Keratinocyte (primary cell): ENCODE measurements around the gene ABHD18. TPM values are rescaled to one million over a fixed set of nuclear protein-coding genes. Genes with fewer than 3 reads are reported as not detected.

Source experiments
- DNase-seq: peaks from one replicate; pipeline ENCODE4 v3.0.0-alpha.2; 2011; ENCODE audit warnings: low read depth, missing footprints, low spot score
- FAIRE-seq: peaks from 2 replicates; lab custom pipeline; 2011; peaks lifted over from hg19 to GRCh38; lab: Jason Lieb, UNC
- H2AFZ ChIP-seq: 2 replicates; pipeline ENCODE4 v1.6.0; 2012; ENCODE audit warnings: low read length, control low read depth, inconsistent platforms; ENCODE audit not compliant: control insufficient read depth
- H3K27ac ChIP-seq: 2 replicates; pipeline ENCODE4 v1.5.1; 2011; ENCODE audit warnings: low read length; ENCODE audit not compliant: control insufficient read depth, insufficient read depth
- H3K27me3 ChIP-seq: 3 replicates; pipeline ENCODE4 v1.6.0; 2011; ENCODE audit warnings: low read length; ENCODE audit not compliant: control insufficient read depth, insufficient read depth; ENCODE audit errors: extremely low read depth
- H3K36me3 ChIP-seq, 2 experiments: 2 replicates in 1 of 2; 3 replicates in 1 of 2; pipeline ENCODE4 v1.5.1; 2011; ENCODE audit warnings: low read length in 2 of 2, mild to moderate bottlenecking in 1 of 2; ENCODE audit not compliant: control insufficient read depth in 2 of 2, insufficient read depth in 2 of 2; ENCODE audit errors: extremely low read depth in 1 of 2
- H3K4me1 ChIP-seq: 3 replicates; pipeline ENCODE4 v1.5.1; 2011; ENCODE audit warnings: low read length; ENCODE audit not compliant: control insufficient read depth, insufficient read depth; ENCODE audit errors: extremely low read depth
- H3K4me2 ChIP-seq: 3 replicates; pipeline ENCODE4 v1.6.0; 2011; ENCODE audit warnings: low read depth, low read length; ENCODE audit not compliant: control insufficient read depth, insufficient read depth; ENCODE audit errors: extremely low read depth
- H3K4me3 ChIP-seq, 3 experiments: fragments of 200-600 bp in 1 of 3; sonication (generic) in 1 of 3; 2 replicates in 2 of 3; 3 replicates in 1 of 3; pipeline ENCODE4 v1.5.1; 2011 to 2016; ENCODE audit warnings: low read length in 3 of 3, mild to moderate bottlenecking in 3 of 3, control low read depth in 2 of 3, inconsistent platforms in 1 of 3, low read depth in 1 of 3, mixed read lengths in 1 of 3, mixed run types in 1 of 3, moderate library complexity in 1 of 3; ENCODE audit not compliant: control insufficient read depth in 2 of 3, insufficient read depth in 2 of 3; ENCODE audit errors: extremely low read depth in 1 of 3
- H3K79me2 ChIP-seq: 2 replicates; pipeline ENCODE4 v1.6.0; 2012; ENCODE audit warnings: low read length; ENCODE audit not compliant: control insufficient read depth, insufficient read depth
- H3K9ac ChIP-seq: 3 replicates; pipeline ENCODE4 v1.6.0; 2011; ENCODE audit warnings: low read length; ENCODE audit not compliant: control insufficient read depth, insufficient read depth; ENCODE audit errors: extremely low read depth
- H3K9me1 ChIP-seq: 3 replicates; pipeline ENCODE4 v1.6.0; 2011; ENCODE audit warnings: low read length; ENCODE audit not compliant: control insufficient read depth, insufficient read depth; ENCODE audit errors: extremely low read depth
- H3K9me3 ChIP-seq: 2 replicates; pipeline ENCODE4 v1.5.1; 2012; ENCODE audit warnings: low read depth, low read length; ENCODE audit not compliant: control insufficient read depth
- H4K20me1 ChIP-seq: 3 replicates; pipeline ENCODE4 v1.6.0; 2011; ENCODE audit warnings: low read length; ENCODE audit not compliant: control insufficient read depth, insufficient read depth; ENCODE audit errors: extremely low read depth
- EZH2 ChIP-seq: IDR thresholded peaks from one replicate; pipeline ENCODE4 v1.6.1; 2012; ENCODE audit warnings: inconsistent platforms, mild to moderate bottlenecking, low read length, moderate library complexity
- dilution Hi-C: fragments of 300-500 bp; cut with MboI; formaldehyde crosslinking; loops from one replicate; pipeline ENCODE4 v1.7.0; 2020; ENCODE audit warnings: low sequenced_read_pairs; ENCODE audit not compliant: extremely low pct_ligation_motif_present
- polyA plus RNA-seq, 5 experiments: library from polyadenylated mRNA; depleted of rRNA in 3 of 5; stranded (reverse) in 3 of 5; stranded (forward) in 1 of 5; unstranded in 1 of 5; fragments of >200 nt; gene quantifications; 1 replicate in 1 of 5; 2 replicates in 3 of 5; 3 replicates in 1 of 5; pipeline versions ENCODE4 v1.2.1 to v1.2.3, GENCODE V29; 2011 to 2012; ENCODE audit warnings: missing spikeins in 2 of 5, low read depth in 1 of 5, low replicate concordance in 1 of 5
- TF ChIP-seq, protein P1 (sequence below), 3 experiments: IDR thresholded peaks in 1 of 3; conservative IDR thresholded peaks in 1 of 3; optimal IDR thresholded peaks in 1 of 3; 2 replicates in 2 of 3; 3 replicates in 1 of 3; pipeline versions ENCODE3 to v1.5.1; 2011; ENCODE audit warnings: low read length in 3 of 3, mild to moderate bottlenecking in 3 of 3, moderate library complexity in 2 of 3, control low read depth in 1 of 3, inconsistent platforms in 1 of 3; ENCODE audit not compliant: insufficient read depth in 2 of 3; ENCODE audit errors: extremely low read depth in 1 of 3

The ABHD18 gene
- polyA plus RNA-seq, 1 donor (not counting 4 experiments of a cell fraction or from before 2014, with no cell fraction given), result 4.6 TPM

DNA sequence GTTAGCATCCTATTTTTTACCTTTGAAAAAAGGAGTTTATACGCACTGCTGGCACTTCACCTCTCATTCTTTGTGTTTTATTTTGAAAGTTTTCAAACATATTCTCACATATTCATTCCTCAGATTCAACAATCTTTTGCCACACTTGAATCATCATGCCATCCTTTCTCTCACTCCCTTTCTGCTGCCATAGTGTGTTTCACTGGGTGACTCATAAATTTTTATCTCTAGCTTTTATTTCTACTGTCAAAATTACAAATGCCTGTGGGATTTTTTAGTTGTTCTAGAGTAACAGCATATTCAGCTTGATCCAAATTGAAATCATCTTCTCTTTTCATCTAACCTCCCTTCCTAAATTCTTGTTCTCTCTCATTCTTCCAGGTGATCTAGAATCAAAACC, 28.2 kb upstream of the ABHD18 start:
- Histone ChIP-seq H3K9ac (no peak overlapping the region), H3K9me1 (no peaks in the 10 kb centered on the region), H3K36me3 (no peaks in the 10 kb centered on the region), H2AFZ (no peak overlapping the region), H3K27ac (no peak overlapping the region), H3K9me3 (no peaks in the 10 kb centered on the region), H3K4me1 (peaks cover 7% of the 10 kb centered on the region), H3K27me3 (no peaks in the 10 kb centered on the region), H3K79me2 (no peaks in the 10 kb centered on the region), H3K4me2 (no peak overlapping the region), H4K20me1 (no peaks in the 10 kb centered on the region), H3K4me3 (no peak overlapping the region)
- no peak for FAIRE-seq
- TF ChIP-seq, protein P1, sequence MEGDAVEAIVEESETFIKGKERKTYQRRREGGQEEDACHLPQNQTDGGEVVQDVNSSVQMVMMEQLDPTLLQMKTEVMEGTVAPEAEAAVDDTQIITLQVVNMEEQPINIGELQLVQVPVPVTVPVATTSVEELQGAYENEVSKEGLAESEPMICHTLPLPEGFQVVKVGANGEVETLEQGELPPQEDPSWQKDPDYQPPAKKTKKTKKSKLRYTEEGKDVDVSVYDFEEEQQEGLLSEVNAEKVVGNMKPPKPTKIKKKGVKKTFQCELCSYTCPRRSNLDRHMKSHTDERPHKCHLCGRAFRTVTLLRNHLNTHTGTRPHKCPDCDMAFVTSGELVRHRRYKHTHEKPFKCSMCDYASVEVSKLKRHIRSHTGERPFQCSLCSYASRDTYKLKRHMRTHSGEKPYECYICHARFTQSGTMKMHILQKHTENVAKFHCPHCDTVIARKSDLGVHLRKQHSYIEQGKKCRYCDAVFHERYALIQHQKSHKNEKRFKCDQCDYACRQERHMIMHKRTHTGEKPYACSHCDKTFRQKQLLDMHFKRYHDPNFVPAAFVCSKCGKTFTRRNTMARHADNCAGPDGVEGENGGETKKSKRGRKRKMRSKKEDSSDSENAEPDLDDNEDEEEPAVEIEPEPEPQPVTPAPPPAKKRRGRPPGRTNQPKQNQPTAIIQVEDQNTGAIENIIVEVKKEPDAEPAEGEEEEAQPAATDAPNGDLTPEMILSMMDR (optimal IDR thresholded peaks at IDR 0.05 in 1 of 3, IDR thresholded peaks at IDR 0.05 in 1 of 3, conservative IDR thresholded peaks at IDR 0.05 in 1 of 3; ENCODE audit: extremely low read depth in 1 of 3, insufficient read depth in 2 of 3, low read length in 3 of 3), result no peak
- no peak for TF ChIP-seq EZH2
- dilution Hi-C loops, result no loop called here
- no peak for DNase-seq

- dilution Hi-C loops, result no loop called here
- no peak overlapping the region for H2AFZ ChIP-seq
- no peaks in the 10 kb centered on the region for H4K20me1 ChIP-seq
- H3K27me3 ChIP-seq, result no peaks in the 10 kb centered on the region
- H3K4me2 ChIP-seq, result no peak overlapping the region
- DNase-seq (no peak), FAIRE-seq (no peak)
- H3K36me3 ChIP-seq, result peaks cover 0 to 4% of the 10 kb centered on the region in 2 experiments
- H3K79me2 ChIP-seq, result peaks cover 18% of the 10 kb centered on the region
- TF ChIP-seq, protein P1 (optimal IDR thresholded peaks at IDR 0.05 in 1 of 3, IDR thresholded peaks at IDR 0.05 in 1 of 3, conservative IDR thresholded peaks at IDR 0.05 in 1 of 3; ENCODE audit: extremely low read depth in 1 of 3, insufficient read depth in 2 of 3, low read length in 3 of 3), result no peak
- TF ChIP-seq EZH2, result no peak
- no peaks in the 10 kb centered on the region for H3K9me1 ChIP-seq
- no peak overlapping the region for H3K4me3 ChIP-seq
- no peak overlapping the region for H3K9ac ChIP-seq
- H3K27ac ChIP-seq, result no peak overlapping the region
- H3K4me1 ChIP-seq, result no peaks in the 10 kb centered on the region
- no peaks in the 10 kb centered on the region for H3K9me3 ChIP-seq
Measured at GRCh38 chr4:127957105-127957504, 8.1 kb upstream of the ABHD18 start.
